ENCODE results near the gene CUEDC2. TPM values are rescaled to one million over a fixed set of nuclear protein-coding genes. Genes with fewer than 3 reads are reported as not detected.

The CUEDC2 gene
- total RNA-seq, 1 donor from 2014 or later = 118 TPM

- no peaks in the 10 kb centered on the region for H3K9me3 Mint-ChIP-seq
- peaks cover 18% of the 10 kb centered on the region for H3K27me3 Mint-ChIP-seq (ENCODE audit: low read depth)
- no peak for TF ChIP-seq CTCF (conservative IDR thresholded peaks at IDR 0.05)
- peak overlapping the region; percentile 79 for H3K4me3 Mint-ChIP-seq
- H3K27ac Mint-ChIP-seq (ENCODE audit: unreplicated experiment) = no peak overlapping the region
- DNase-seq (ENCODE audit: low read depth, low spot score) = no peak
- H3K4me1 Mint-ChIP-seq = peaks cover 48% of the 10 kb centered on the region
- no peaks in the 10 kb centered on the region for H3K36me3 Mint-ChIP-seq (ENCODE audit: low read depth)
These were observed 24.8 kb downstream of the CUEDC2 start for GRCh38 chr10:102407425-102408130.

GRCh38 chr10:102406815-102407214 is 25.6 kb downstream of the CUEDC2 start:
- H3K27ac Mint-ChIP-seq (ENCODE audit: unreplicated experiment) = no peak overlapping the region
- H3K9me3 Mint-ChIP-seq = no peaks in the 10 kb centered on the region
- H3K36me3 Mint-ChIP-seq (ENCODE audit: low read depth) = no peaks in the 10 kb centered on the region
- peak overlapping the region; percentile 79 for H3K4me3 Mint-ChIP-seq
- DNase-seq (ENCODE audit: low read depth, low spot score) = no peak
- no peak for TF ChIP-seq CTCF (conservative IDR thresholded peaks at IDR 0.05)
- peaks cover 40% of the 10 kb centered on the region for H3K4me1 Mint-ChIP-seq
- peaks cover 18% of the 10 kb centered on the region for H3K27me3 Mint-ChIP-seq (ENCODE audit: low read depth)

GRCh38 chr10:102405632-102406031 is 26.7 kb downstream of the CUEDC2 start:
- no peak for DNase-seq (ENCODE audit: low read depth, low spot score)
- TF ChIP-seq CTCF (conservative IDR thresholded peaks at IDR 0.05) = no peak
- H3K27ac Mint-ChIP-seq (ENCODE audit: unreplicated experiment) = no peak overlapping the region
- peaks cover 30% of the 10 kb centered on the region for H3K4me1 Mint-ChIP-seq
- H3K36me3 Mint-ChIP-seq (ENCODE audit: low read depth) = no peaks in the 10 kb centered on the region
- H3K27me3 Mint-ChIP-seq (ENCODE audit: low read depth) = peaks cover 11% of the 10 kb centered on the region
- H3K9me3 Mint-ChIP-seq = no peaks in the 10 kb centered on the region
- H3K4me3 Mint-ChIP-seq = peak overlapping the region; percentile 67

GRCh38 chr10:102405108-102405571 is 27.2 kb downstream of the CUEDC2 start:
- Mint-ChIP-seq H3K27me3 (ENCODE audit: low read depth) (peaks cover 11% of the 10 kb centered on the region), H3K4me1 (peaks cover 28% of the 10 kb centered on the region), H3K4me3 (no peak overlapping the region), H3K36me3 (ENCODE audit: low read depth) (no peaks in the 10 kb centered on the region), H3K27ac (ENCODE audit: unreplicated experiment) (no peak overlapping the region), H3K9me3 (no peaks in the 10 kb centered on the region)
- no peak for TF ChIP-seq CTCF (conservative IDR thresholded peaks at IDR 0.05)
- DNase-seq (ENCODE audit: low read depth, low spot score) = no peak

- TF ChIP-seq CTCF (conservative IDR thresholded peaks at IDR 0.05) = no peak
- Mint-ChIP-seq H3K4me3 (peak overlapping the region; percentile 41), H3K27ac (ENCODE audit: unreplicated experiment) (no peak overlapping the region), H3K27me3 (ENCODE audit: low read depth) (peaks cover 6% of the 10 kb centered on the region), H3K4me1 (peaks cover 26% of the 10 kb centered on the region), H3K9me3 (no peaks in the 10 kb centered on the region), H3K36me3 (ENCODE audit: low read depth) (no peaks in the 10 kb centered on the region)
- DNase-seq (ENCODE audit: low read depth, low spot score) = no peak
These were observed 27.8 kb downstream of the CUEDC2 start for GRCh38 chr10:102404361-102405107.

Data from neural crest cell (in vitro differentiated cells).